GM23338 (cell line): ENCODE results near the gene VIL1. TPM values are rescaled to one million over a fixed set of nuclear protein-coding genes. Genes with fewer than 3 reads are reported as not detected.

Experiments used
- ATAC-seq: fragments of 200-7000 bp; cut with Tn5 transposase; 3 replicates; pipeline ENCODE4 v1.9.1; 2020
- DNase-seq: peaks from one replicate; pipeline ENCODE4 v3.0.0-alpha.2; 2015; ENCODE audit warnings: low spot score
- H2AFZ ChIP-seq: fragments of 200-600 bp; sonication (generic); 2 replicates; pipeline ENCODE4 v1.8.0; 2016; ENCODE audit warnings: antibody characterized with exemption, mild to moderate bottlenecking, moderate library complexity
- H3F3A ChIP-seq: fragments of 200-600 bp; sonication (generic); replicated peaks from 2 replicates; pipeline ENCODE4 v1.8.0; 2017; ENCODE audit warnings: antibody characterized with exemption, mixed run types, low read depth
- H3K27ac ChIP-seq: fragments of 200-600 bp; sonication (generic); 2 replicates; pipeline ENCODE4 v1.6.1; 2016; ENCODE audit warnings: low read depth
- H3K27me3 ChIP-seq: fragments of 200-600 bp; sonication (generic); 2 replicates; pipeline ENCODE4 v1.8.0; 2016; ENCODE audit warnings: mild to moderate bottlenecking, mixed run types, moderate library complexity; ENCODE audit not compliant: insufficient read depth
- H3K36me3 ChIP-seq: fragments of 200-600 bp; sonication (generic); 2 replicates; pipeline ENCODE4 v1.8.0; 2016; ENCODE audit warnings: mild to moderate bottlenecking; ENCODE audit not compliant: insufficient read depth
- H3K4me1 ChIP-seq: fragments of 200-600 bp; sonication (generic); 2 replicates; pipeline ENCODE4 v1.8.0; 2016; ENCODE audit warnings: mild to moderate bottlenecking, moderate library complexity; ENCODE audit not compliant: insufficient read depth
- H3K4me2 ChIP-seq: fragments of 200-600 bp; sonication (generic); 2 replicates; pipeline ENCODE4 v1.7.1; 2017; ENCODE audit warnings: mixed run types
- H3K4me3 ChIP-seq: fragments of 200-600 bp; sonication (generic); 2 replicates; pipeline ENCODE4 v1.6.1; 2016; ENCODE audit warnings: mixed run types
- H3K79me2 ChIP-seq: fragments of 200-600 bp; sonication (generic); replicated peaks from 2 replicates; pipeline ENCODE4 v1.8.0; 2017; ENCODE audit warnings: mild to moderate bottlenecking; ENCODE audit not compliant: insufficient read depth
- H3K9me2 ChIP-seq: fragments of 200-600 bp; sonication (generic); 2 replicates; pipeline ENCODE4 v1.8.0; 2017; ENCODE audit not compliant: insufficient read depth
- H4K20me1 ChIP-seq: fragments of 200-600 bp; sonication (generic); replicated peaks from 2 replicates; pipeline ENCODE4 v1.8.0; 2017; ENCODE audit warnings: mild to moderate bottlenecking; ENCODE audit not compliant: insufficient read depth
- H3K27ac Mint-ChIP-seq: 2 replicates; pipeline ENCODE4 v1.8.0; 2020; ENCODE audit warnings: inconsistent platforms, mild to moderate bottlenecking, moderate library complexity, mixed read lengths
- H3K27me3 Mint-ChIP-seq: 3 replicates; pipeline ENCODE4 v1.8.0; 2022; ENCODE audit warnings: low read depth, mild to moderate bottlenecking, moderate library complexity, mixed read lengths, inconsistent platforms; ENCODE audit not compliant: insufficient read depth, poor library complexity
- H3K36me3 Mint-ChIP-seq: 3 replicates; pipeline ENCODE4 v1.8.0; 2021; ENCODE audit warnings: low read depth, mild to moderate bottlenecking, inconsistent platforms, moderate library complexity, mixed read lengths
- H3K4me1 Mint-ChIP-seq: 3 replicates; pipeline ENCODE4 v1.8.0; 2020; ENCODE audit warnings: mild to moderate bottlenecking, inconsistent platforms, mixed read lengths
- H3K4me3 Mint-ChIP-seq: 3 replicates; pipeline ENCODE4 v1.8.0; 2021; ENCODE audit warnings: moderate library complexity, mild to moderate bottlenecking, inconsistent platforms, mixed read lengths
- H3K9me3 Mint-ChIP-seq: 3 replicates; pipeline ENCODE4 v1.8.0; 2020; ENCODE audit warnings: moderate library complexity, mild to moderate bottlenecking, inconsistent platforms, mixed read lengths
- CREB1 ChIP-seq: fragments of 250-450 bp; sonication (Bioruptor Pico); IDR thresholded peaks from 2 replicates; pipeline ENCODE4 v1.5.0; 2020; ENCODE audit warnings: low read depth, mild to moderate bottlenecking, moderate library complexity
- EZH2 ChIP-seq: fragments of 200-600 bp; sonication (generic); IDR thresholded peaks from one replicate; pipeline ENCODE4 v1.8.0; 2017; ENCODE audit warnings: antibody characterized with exemption, mild to moderate bottlenecking, low read depth; ENCODE audit not compliant: unreplicated experiment
- JUNB ChIP-seq: IDR thresholded peaks from one replicate; pipeline ENCODE4 v1.6.1; 2016; ENCODE audit warnings: antibody characterized with exemption; ENCODE audit not compliant: unreplicated experiment
- POLR2AphosphoS5 ChIP-seq: IDR thresholded peaks from 2 replicates; pipeline ENCODE4 v1.6.1; 2016; ENCODE audit warnings: antibody characterized with exemption, low read depth
- STAT1 ChIP-seq: IDR thresholded peaks from one replicate; pipeline ENCODE4 v1.6.1; 2016; ENCODE audit warnings: antibody characterized with exemption; ENCODE audit not compliant: unreplicated experiment
- polyA plus RNA-seq: library from polyadenylated mRNA; unstranded; fragments of >200 nt; fragmentation: Nextera tagmentation; extraction: Ambion mirVana; gene quantifications from 2 replicates; pipeline ENCODE4 v1.2.1, GENCODE V29; 2016
- total RNA-seq: library from RNA; depleted of rRNA; stranded (reverse); fragments of >200 nt; shearing (Covaris generic); gene quantifications from 2 replicates; pipeline ENCODE4 v1.2.3, GENCODE V29; 2014
- TF ChIP-seq, protein P1 (sequence below), 2 experiments: fragments of 200-600 bp in 1 of 2; sonication (generic) in 1 of 2; conservative IDR thresholded peaks; 2 replicates each; pipeline versions ENCODE4 v1.5.1 to v1.6.1; 2016 to 2017; ENCODE audit warnings: antibody characterized with exemption in 2 of 2, low read depth in 2 of 2, mild to moderate bottlenecking in 2 of 2, moderate library complexity in 1 of 2
- TF ChIP-seq, protein P2 (sequence below): fragments of 250-450 bp; sonication (Bioruptor Pico); IDR thresholded peaks from 2 replicates; pipeline ENCODE4 v1.5.0; 2020; ENCODE audit warnings: mild to moderate bottlenecking, moderate library complexity

VIL1 gene
- total and polyA plus RNA-seq, 2 experiments from 2014 or later = 3.5 to 5.9 TPM

DNA sequence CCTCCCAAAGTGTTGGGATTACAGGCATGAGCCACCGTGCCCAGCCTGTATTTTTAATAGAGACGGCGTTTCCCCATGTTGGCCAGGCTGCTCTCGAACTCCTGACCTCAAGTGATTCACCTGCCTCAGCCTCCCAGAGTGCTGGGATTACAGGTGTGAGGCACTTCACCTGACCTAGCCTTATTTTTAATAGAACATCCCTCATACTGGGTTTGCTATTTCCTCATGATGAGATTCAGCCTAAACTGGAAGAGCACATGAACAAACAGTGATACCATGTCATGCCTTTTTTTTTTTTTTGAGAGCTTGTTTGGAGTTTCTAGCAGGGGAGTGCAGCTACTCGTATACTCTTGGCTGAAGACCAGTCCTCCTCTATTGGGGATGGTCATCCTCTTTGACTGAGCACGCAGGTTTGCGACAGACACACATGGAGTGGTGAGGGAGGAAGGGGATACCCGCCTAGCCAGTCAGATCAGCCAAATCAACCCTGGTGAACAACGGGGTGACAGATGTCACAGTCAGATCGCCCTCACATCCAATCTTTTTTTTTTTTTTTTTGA lies 81.7 kb downstream of the VIL1 start:
- Histone ChIP-seq H3K4me1 (peaks cover 7% of the 10 kb centered on the region; the same call in 1 of the 2 replicates), H3K27me3 (no peaks in the 10 kb centered on the region), H3K4me2 (no peak overlapping the region), H3K4me3 (no peak overlapping the region), H3K36me3 (peaks cover 5% of the 10 kb centered on the region; the same call in 1 of the 2 replicates), H4K20me1 (no peaks in the 10 kb centered on the region), H3F3A (0 out of 2 replicates have a peak, but pooled peaks cover 3% of the 10 kb centered on the region), H3K9me2 (no peaks in the 10 kb centered on the region), H3K27ac (0 out of 2 replicates have a peak overlapping the region, but pooled peaks have one; percentile 34), H3K79me2 (no peaks in the 10 kb centered on the region), H2AFZ (no peak overlapping the region)
- Mint-ChIP-seq H3K36me3 (peaks cover 30% of the 10 kb centered on the region; the same call in 2 of the 3 replicates), H3K27me3 (peaks cover 4% of the 10 kb centered on the region), H3K4me3 (no peak overlapping the region), H3K4me1 (peaks cover 19% of the 10 kb centered on the region), H3K27ac (peak overlapping the region; percentile 56), H3K9me3 (no peaks in the 10 kb centered on the region)
- ATAC-seq (no peak), DNase-seq (no peak)
- TF ChIP-seq, protein P1, sequence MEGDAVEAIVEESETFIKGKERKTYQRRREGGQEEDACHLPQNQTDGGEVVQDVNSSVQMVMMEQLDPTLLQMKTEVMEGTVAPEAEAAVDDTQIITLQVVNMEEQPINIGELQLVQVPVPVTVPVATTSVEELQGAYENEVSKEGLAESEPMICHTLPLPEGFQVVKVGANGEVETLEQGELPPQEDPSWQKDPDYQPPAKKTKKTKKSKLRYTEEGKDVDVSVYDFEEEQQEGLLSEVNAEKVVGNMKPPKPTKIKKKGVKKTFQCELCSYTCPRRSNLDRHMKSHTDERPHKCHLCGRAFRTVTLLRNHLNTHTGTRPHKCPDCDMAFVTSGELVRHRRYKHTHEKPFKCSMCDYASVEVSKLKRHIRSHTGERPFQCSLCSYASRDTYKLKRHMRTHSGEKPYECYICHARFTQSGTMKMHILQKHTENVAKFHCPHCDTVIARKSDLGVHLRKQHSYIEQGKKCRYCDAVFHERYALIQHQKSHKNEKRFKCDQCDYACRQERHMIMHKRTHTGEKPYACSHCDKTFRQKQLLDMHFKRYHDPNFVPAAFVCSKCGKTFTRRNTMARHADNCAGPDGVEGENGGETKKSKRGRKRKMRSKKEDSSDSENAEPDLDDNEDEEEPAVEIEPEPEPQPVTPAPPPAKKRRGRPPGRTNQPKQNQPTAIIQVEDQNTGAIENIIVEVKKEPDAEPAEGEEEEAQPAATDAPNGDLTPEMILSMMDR (conservative IDR thresholded peaks at IDR 0.05; ENCODE audit: low read depth in 2 of 2) = no peak
- no peak for TF ChIP-seq STAT1
- no peak for TF ChIP-seq EZH2
- TF ChIP-seq POLR2AphosphoS5 = no peak
- TF ChIP-seq CREB1 = no peak
- no peak for TF ChIP-seq JUNB
- TF ChIP-seq, protein P2, sequence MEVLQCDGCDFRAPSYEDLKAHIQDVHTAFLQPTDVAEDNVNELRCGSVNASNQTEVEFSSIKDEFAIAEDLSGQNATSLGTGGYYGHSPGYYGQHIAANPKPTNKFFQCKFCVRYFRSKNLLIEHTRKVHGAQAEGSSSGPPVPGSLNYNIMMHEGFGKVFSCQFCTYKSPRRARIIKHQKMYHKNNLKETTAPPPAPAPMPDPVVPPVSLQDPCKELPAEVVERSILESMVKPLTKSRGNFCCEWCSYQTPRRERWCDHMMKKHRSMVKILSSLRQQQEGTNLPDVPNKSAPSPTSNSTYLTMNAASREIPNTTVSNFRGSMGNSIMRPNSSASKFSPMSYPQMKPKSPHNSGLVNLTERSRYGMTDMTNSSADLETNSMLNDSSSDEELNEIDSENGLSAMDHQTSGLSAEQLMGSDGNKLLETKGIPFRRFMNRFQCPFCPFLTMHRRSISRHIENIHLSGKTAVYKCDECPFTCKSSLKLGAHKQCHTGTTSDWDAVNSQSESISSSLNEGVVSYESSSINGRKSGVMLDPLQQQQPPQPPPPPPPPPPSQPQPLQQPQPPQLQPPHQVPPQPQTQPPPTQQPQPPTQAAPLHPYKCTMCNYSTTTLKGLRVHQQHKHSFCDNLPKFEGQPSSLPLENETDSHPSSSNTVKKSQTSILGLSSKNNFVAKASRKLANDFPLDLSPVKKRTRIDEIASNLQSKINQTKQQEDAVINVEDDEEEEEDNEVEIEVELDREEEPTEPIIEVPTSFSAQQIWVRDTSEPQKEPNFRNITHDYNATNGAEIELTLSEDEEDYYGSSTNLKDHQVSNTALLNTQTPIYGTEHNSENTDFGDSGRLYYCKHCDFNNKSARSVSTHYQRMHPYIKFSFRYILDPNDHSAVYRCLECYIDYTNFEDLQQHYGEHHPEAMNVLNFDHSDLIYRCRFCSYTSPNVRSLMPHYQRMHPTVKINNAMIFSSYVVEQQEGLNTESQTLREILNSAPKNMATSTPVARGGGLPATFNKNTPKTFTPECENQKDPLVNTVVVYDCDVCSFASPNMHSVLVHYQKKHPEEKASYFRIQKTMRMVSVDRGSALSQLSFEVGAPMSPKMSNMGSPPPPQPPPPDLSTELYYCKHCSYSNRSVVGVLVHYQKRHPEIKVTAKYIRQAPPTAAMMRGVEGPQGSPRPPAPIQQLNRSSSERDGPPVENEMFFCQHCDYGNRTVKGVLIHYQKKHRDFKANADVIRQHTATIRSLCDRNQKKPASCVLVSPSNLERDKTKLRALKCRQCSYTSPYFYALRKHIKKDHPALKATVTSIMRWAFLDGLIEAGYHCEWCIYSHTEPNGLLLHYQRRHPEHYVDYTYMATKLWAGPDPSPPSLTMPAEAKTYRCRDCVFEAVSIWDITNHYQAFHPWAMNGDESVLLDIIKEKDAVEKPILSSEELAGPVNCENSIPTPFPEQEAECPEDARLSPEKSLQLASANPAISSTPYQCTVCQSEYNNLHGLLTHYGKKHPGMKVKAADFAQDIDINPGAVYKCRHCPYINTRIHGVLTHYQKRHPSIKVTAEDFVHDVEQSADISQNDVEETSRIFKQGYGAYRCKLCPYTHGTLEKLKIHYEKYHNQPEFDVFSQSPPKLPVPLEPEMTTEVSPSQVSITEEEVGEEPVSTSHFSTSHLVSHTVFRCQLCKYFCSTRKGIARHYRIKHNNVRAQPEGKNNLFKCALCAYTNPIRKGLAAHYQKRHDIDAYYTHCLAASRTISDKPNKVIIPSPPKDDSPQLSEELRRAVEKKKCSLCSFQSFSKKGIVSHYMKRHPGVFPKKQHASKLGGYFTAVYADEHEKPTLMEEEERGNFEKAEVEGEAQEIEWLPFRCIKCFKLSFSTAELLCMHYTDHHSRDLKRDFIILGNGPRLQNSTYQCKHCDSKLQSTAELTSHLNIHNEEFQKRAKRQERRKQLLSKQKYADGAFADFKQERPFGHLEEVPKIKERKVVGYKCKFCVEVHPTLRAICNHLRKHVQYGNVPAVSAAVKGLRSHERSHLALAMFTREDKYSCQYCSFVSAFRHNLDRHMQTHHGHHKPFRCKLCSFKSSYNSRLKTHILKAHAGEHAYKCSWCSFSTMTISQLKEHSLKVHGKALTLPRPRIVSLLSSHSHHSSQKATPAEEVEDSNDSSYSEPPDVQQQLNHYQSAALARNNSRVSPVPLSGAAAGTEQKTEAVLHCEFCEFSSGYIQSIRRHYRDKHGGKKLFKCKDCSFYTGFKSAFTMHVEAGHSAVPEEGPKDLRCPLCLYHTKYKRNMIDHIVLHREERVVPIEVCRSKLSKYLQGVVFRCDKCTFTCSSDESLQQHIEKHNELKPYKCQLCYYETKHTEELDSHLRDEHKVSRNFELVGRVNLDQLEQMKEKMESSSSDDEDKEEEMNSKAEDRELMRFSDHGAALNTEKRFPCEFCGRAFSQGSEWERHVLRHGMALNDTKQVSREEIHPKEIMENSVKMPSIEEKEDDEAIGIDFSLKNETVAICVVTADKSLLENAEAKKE (CRISPR knock-in tag) = no peak
